Fibroblast of upper back skin (primary cell): ENCODE measurements around the gene ST8SIA5.
A peak's percentile ranks its signal among the peaks of the same experiment; 100 is the strongest.

ENCODE experiments used
- DNase-seq: peaks from one replicate; pipeline ENCODE4 v3.0.0-alpha.2; 2013

The ST8SIA5 gene

GRCh38 chr18:46663539-46663938 lies 93.3 kb downstream of the ST8SIA5 start:
- DNase-seq = no peak

- DNase-seq = peak; percentile 13
Measured at GRCh38 chr18:46660957-46661749, 95.7 kb downstream of the ST8SIA5 start.

DNA sequence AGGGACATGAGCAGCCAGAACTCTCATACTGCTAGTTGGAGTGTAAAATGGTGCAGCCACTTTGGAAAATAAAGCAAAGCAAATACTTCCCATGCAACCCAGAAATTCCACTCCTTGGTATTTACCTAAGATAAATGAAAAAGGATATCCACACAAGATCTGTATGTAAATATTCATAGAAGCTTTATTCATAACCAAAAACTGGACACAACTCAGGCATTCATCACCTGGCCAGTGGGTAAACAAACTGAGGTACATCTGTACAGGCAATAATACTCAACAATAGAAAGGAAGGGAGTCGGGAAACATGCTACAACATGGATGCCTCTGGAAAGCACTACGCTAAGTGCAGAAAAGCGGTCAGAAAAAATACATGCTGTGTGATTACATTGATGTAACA lies 97.4 kb downstream of the ST8SIA5 start:
- no peak for DNase-seq

DNA sequence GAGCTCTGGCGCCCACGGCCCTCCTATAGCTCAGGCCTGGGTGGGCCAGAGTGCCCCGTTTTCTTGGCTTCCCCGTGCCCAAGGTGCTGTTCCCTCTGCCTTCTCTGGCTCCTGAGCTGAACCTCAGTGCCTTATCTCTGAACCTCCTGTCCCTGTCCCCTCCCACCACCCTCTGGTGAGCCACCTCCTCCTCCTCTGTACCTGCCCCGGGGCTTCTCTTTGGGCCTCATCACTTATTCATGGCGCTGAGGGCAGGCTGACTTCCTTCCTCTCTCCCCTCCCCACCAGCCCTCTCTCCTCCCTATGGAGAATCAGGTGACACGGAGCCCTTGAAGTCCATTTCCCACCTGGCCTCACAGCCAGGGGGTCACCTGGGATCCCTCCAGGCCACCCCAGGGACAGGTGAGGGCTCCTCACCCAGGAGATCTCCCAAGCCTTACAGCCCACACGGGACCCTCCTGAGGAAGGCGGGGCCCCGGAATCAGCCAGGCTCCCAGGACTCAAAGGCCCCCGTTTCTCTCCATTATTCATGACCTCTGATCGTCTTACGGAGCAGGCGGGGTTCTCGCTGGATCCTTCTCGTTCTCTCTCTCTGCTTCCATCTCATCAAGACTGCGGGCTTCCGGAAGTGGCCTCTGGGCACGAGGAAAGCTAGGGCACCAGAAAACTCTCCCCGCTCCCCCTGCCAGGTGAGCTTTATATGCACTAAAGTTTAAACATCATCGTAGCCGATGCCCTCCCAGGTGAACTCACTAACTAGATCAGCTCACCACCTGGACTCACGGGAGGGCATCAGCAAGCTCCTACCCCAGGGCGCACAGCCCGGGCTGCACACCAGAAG lies 99.5 kb downstream of the ST8SIA5 start, which contains the start of gene LOXHD1:
Gene LOXHD1, minus strand, starts transcription at position 106 of the 841 bp plus-strand sequence. CDS start 187 bp downstream, outside the sequence.
- DNase-seq = no peak

DNA sequence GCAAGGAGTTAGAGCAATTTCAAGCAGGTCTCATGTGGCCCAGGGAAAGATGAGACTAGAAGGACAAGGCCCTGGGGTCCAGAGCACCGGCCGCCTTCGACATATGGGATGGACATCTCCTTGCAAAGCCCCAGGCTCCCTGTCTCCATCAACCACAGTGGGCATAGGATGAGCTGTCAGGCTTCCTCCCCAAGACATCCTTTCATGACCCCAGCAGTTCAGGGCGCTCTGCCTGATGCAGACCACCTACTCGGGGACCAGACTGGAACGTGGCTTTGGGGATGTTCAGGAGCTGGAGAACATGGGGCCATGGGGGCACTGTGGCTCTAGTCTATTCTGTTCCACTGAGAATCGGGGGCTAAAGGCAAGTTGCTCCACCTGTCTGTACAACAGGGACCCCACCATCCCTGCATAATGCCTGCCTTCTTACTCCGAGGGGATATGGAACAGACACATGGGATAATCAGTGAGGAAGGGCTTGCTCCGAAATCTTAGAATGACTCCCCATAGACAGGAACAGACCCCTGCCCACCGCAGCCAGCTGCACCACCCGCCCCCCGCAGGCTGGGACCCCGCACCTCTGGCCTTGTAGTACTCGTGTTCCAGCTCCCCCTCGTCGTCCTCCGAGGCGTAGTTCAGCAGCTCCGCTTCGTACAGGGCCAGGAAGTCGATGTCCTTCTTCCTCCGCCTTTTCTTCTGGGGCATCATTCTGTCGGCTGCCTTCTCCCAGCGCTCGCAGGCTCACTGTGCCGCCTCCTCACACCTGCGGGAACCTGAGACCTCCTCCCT lies 100.3 kb downstream of the ST8SIA5 start:
- DNase-seq = no peak

DNA sequence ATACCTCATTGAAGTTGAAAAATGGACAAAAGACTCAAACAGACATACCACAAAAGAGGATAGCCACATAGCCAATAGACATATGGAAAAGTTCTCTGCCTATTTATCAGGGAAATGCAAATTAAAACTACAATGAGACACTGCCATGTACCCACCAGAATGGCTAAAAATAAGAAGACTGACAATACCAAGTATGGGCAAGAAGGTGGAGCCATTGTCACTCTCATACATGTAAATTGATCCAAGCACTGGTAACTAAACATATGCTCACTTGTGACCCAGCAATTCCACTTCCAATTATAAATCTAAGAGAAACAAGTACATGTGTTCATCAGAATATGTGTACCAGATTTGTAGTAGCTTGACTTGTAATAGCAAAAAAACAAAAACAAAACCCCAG lies 104.5 kb downstream of the ST8SIA5 start:
- no peak for DNase-seq

DNA sequence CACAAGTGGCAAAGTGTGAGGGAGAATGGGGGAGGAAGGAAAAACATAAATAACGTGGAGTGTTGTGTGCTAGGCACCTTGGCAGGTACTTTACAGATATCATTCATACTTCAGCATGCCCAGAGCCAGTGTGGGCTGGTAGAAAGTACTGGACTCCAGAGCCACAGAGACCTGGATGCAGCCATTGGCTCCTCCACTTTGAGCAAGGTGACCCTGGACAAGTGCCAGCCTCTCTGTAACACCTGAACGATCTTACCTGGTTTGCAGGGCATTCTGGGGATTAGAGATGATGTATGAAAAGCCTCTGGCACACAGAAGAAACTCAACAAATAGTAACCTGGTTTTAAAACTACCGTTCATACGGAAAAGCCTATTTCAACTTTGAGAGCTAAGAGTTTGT lies 106.2 kb downstream of the ST8SIA5 start:
- no peak for DNase-seq

GRCh38 chr18:46649071-46649862 lies 107.6 kb downstream of the ST8SIA5 start:
- no peak for DNase-seq

DNA sequence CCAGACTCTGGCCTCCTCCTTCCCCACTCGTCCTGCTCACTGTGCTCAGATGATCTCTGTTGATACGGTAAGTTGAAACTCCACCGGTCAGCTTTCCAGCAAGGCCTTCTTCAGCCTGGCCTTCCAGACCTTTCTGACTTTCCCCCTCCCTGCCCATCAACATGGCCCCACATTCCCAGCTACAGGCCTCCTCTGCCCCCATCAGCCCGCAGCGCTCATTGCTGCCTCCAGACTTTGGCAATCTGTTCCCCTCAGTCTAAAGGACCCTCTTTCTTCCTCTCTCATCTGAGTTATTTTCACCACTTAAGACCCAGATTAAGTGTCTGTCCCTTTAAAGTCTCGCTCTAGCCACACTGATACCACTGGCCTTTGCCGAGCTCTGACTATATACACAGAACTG lies 110.4 kb downstream of the ST8SIA5 start:
- DNase-seq = no peak

GRCh38 chr18:46642561-46642960 lies 114.3 kb downstream of the ST8SIA5 start:
- DNase-seq = no peak

DNA sequence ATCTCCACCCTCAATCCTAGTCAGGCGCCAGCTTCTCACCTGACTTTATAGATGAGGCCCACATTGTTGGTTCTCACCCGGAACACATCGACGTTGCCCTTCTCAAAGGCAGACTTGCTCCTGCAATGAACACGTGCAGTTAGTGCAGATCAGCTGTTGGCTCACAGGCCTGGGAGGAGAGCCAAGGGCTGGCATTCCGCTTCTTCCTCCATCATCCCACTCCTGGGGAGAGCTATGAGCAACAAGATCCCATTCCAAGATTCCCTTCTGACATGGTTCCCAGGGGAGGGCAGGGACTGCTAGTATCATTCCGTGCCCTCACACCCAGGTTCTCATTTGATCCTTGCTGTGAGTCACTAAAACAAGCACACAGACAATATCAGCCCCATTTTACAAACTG lies 114.9 kb downstream of the ST8SIA5 start:
- DNase-seq = no peak

GRCh38 chr18:46639386-46639785 lies 117.5 kb downstream of the ST8SIA5 start:
- DNase-seq = no peak

DNA sequence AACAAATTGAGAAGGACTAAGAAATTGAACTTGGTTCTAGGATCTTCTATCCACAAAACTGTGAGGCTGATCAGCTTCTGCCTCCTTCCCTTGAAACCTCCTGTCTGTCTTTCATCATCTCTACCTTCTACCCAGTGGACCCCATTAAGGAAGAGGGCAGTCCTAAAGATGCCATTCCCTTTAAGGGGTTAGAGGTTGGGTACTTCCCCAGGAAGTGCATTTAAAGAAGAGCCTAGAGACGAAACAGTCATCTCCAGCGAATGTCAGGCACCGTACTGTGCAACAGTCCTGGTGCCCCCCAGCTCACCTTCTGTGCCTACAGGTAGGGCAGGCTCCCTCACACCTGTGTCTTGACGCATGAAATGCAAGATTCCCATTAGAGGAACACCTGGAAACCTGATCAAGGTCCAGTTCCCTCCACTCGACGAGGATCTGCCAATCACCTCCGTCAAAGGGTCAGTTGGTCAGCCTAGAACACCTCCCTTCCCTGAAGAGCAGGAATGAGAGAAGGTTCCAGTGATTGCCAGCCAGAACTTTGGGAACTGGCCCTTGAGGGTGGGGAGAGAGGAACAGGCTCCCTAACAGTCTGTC lies 120.7 kb downstream of the ST8SIA5 start:
- no peak for DNase-seq

GRCh38 chr18:46632401-46633071 lies 124.3 kb downstream of the ST8SIA5 start:
- DNase-seq = peak; percentile 49

GRCh38 chr18:46630991-46631390 lies 125.9 kb downstream of the ST8SIA5 start:
- no peak for DNase-seq

DNA sequence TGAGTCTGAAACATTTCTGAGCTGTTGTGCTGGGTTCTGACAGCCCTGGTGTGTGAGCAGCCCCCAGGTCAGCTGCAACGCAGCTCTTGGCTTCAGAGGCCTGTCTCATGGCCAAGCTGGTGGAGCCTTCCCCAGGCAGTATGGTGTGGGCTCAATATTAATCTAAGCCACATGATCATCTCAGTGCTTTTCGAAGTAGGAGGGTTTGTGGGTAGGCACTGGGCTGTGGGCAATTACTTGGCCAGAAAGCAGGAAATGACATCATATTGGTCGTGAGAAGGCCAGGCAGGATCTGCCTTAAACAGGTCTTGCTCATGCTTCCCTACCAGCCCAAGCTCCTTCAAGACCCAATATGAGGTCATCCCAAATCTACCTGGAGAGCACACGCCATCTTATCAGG lies 126.7 kb downstream of the ST8SIA5 start:
- no peak for DNase-seq

DNA sequence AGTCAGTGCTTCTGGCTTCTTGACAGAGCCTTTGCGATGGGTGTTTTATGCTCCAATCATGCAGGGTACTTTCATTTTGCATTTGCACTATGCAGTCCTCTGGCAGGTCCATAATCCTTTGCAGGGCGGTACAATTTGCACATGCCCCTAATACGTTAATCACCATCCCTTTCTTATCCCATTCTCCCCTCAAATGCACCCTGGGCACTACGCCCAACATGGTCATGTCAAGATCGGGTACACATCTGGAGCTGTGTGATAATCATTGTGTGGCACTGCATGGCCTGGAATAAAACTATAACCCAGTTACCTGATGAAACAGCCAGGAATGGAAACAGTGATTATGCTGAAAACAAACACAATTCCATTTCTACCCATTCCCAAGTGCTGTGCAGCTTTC lies 127.5 kb downstream of the ST8SIA5 start:
- DNase-seq = no peak

DNA sequence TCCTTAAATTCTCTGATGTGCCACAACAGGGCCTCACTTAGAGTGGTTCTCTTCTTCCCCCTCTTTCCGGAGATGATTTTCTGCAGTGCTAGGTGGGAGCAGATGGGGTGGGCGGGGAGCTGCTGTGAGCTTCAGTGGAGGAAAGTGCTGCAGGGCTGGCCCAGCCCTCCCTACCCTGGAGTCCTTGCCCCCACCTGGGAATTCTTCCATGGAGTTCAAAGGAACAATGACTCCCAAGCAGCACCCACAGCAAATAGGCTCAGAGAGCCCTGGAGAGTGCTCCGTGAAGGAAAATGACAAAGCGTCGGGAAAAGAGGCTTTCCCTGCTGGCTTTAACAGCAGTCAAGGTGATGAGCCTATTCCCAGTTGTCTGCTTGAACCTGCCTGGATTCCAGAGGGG lies 128.6 kb downstream of the ST8SIA5 start:
- no peak for DNase-seq

GRCh38 chr18:46627136-46627535 lies 129.7 kb downstream of the ST8SIA5 start:
- no peak for DNase-seq

GRCh38 chr18:46625069-46625468 lies 131.8 kb downstream of the ST8SIA5 start:
- DNase-seq = no peak

- DNase-seq = no peak
Measured at GRCh38 chr18:46624127-46624526, 132.7 kb downstream of the ST8SIA5 start.
